HuH-7 (cell line): ENCODE data around the gene CPED1.
"Not testable (repeated sequence)": the region's sequence is repeated elsewhere in the genome, so short reads cannot be mapped to it uniquely, and the experiment has no call there.

Experiments used
- DNase-seq: peaks from one replicate; pipeline ENCODE4 v3.0.0; 2011; ENCODE audit warnings: low spot score

The CPED1 gene

DNA sequence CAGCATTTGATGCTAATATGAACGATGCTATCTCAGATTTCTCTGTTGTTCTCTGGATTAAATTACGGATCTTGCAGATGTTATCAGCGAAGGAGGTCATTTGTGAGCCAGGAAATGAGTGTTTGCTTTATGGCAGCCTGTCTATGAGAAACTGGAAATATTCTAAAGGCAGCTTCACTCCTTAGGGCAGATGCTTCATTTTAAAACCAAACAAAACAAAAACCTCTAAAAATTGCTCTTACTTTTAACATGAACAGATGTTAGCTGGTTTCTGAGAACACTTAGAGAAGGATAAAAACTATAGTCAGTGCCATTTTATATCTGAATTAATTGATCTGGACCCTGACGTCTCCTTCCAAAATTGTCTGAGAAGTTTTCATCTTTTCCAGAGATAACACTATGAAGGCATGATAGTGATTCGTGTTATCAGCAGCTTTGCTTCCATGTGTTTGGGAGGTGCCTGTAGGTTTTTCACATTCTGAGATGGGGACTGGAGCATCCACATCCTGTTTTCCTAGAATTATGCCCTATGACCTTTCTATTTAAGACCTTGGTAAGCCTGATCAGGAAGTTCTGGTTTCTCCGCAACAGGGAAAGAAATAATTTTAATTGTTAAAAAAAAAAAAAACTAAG lies 53.1 kb downstream of the CPED1 start:
- no peak for DNase-seq

DNA sequence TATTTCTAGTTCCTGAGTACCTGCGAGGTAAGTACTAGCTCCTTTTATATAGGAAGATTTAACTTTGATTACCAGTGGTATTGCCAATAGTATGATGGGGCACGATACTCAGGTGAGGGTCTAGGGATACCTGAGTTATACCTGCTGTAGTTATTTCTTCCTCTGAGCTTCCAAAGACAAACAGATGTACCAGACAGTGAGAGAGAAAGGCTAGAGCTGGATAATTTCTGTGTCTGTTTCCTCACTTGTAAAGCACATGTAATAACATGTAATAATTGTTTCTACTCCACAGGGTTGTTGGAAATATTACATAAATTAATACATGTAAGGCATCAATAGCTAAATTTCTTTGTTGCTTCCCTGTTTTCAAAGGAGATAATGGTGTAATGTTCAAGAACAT lies 53.7 kb downstream of the CPED1 start:
- DNase-seq = no peak

DNA sequence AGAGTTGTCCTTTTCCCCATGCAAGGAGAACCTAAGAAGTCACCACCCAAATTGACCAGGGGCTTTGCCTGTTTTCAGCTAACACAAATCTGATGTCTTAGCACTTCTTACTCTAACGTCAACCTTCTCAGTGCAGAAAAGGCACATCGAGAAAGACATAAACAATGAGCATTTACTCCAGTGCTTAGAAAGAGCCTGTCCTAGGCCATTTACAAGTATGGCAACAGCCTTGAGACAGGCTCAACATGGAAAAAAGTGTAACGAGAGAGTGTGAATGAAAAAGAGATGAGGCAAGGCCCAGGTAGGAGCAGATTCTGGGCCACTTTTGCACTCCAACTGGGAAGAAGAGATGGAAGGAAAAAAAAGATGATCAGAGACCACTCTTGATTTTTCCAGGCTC lies 54.4 kb downstream of the CPED1 start:
- DNase-seq = no peak

DNA sequence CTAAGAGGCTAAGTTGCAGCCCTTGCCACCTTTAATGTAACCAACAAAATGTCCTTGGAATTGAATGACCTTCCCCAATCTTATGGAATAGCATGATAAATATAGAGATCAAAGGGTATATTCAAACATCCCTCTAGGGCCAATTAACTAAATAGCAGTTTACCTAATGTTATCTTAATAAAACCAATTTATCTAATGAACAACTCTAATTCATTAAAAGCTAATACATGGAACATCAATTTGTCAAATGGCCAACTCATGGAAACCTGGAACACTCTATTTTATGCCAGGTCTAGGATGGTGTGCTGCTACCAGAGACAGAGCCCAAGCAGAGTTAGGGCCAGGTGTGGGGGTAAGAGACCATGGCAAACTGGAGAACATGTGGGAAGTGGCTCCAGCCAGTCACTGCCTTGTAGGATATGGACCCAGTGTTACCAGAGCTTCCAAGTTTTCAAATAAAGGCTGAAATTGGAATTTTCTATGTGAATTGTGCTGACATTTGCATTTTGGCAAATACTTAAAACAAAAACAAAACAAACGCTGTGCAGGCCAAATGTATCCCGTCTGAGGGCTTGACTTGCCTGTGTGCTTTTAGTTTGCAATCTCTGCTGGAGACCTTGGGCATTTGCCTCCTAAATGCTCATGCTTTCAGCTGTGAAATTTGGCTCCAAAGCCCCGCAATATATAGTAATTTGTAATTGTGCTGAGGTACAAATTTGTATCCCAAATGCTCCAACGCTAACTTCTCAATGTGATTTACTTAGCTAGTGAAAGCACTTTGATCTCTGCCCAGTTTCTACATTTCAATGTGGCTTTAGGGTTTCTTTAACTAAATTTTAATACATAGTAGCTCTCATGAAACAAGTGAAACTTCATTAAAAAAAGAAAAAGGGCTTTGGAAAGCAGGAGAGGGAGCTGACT lies 55.1 kb downstream of the CPED1 start:
- DNase-seq = no peak

DNA sequence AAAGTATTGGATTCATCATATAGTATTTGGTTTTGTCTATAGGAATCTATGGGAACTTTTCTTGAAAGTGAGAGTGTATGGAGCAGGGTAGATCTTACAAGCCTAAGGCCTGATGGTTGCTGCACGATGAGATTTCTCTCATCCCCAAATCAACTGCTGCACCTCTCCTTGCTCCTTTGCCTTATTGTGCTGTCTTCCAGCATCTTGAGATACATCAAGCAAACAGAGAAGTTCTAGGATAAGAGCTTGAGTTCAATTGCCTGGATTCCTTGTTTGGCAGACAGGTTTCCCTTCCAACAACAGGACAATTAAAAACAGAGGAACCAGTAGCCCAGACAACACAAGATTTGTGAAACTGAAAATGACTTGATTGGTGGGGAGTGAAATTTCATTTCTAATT lies 56.6 kb downstream of the CPED1 start:
- no peak for DNase-seq

DNA sequence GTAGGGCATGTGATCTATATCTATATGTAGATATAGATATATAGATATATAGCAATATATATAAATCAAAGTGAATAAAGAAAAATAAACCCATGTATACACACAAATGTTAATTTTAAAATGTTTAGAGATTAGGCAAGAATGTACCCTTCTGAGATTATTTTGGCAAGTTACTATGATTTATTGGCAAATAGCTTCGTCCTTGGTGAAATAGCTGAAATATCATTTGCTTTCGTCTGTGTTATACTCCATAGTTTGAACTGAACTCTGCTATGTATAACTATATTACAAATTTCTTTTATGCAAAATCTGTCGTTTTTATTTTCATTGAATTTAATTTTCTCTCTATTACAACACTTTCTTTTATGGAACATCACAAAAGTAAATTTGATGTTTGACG lies 57.5 kb downstream of the CPED1 start:
- no peak for DNase-seq

DNA sequence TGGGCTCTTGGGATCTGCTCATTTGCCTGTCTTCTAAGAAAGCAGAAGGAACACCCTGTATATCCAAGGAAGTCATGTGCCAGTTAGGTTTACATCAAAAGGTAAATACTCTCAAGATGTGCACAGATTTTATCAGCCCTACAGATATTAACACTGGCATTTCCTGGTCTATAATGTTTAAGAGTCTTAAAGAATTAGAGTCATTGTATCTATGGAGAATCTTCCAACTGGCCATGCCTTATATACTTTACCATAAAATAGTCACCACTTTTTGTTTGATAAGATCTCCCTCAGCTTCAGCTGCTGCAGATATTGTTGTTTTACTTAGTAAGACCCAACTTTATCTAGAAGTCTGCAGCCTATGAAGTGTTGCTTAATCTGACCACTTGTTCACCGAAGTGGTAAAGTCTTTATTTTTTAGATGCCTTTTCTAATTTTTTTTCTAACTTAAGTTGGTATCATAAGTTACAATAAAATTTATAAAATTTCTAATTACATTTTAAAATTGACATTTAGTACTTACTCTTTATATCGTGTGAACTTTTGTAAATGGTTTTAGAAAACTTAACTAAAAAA lies 58.5 kb downstream of the CPED1 start:
- DNase-seq = no peak

DNA sequence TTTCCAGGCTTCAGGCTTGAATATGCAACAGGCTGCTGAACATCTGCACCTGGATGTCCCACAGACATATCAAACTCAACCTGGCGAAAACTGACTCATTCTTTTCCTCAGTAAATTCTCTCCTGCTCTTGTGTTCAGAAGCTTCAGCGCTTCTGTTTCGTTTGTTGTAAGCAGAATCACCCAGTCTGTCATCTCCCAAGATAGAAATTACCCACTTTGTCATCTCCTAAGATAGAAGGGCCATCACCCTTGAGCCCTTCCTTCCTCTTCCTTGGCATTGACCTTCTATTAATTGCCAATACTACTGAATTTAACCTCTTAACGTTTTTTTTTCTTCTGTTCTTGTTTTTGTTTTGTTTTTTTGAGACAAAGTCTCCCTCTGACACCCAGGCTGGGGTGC lies 59.7 kb downstream of the CPED1 start:
- no peak for DNase-seq

DNA sequence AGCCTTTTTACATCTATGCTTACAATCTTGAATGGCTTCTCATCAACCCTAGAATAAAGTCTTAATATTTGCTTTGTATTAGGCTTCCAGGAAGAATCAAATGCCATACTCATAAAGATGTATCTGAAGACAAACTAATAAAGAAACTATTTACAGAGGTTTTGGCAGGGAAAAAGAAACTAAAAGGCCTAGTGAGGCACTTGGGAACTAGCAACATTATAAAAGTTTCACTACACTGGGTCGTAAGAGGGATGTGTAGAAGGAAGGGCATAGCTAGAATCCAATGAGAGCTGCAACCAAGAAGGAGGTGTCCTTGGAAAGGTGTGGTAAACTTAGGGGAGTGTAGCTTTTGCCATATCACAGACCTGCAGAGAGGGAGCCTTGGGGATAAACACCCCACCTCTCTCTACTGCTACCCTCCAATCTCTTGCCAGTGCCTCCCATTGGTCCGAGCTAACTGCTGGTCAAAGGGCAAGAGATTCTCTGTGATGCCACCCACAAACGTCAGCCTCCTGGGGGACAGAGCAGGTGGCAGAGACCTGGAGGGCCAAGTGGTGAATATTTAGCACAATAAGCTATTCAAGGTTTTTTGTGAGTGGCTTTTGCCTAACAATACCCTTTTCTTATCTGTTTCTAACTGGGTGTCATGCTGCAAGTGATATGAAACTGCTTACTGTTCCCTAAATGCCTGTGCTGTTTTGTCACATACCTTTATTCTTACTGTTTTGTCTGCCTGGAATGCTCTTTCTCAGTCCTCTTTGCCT lies 60.7 kb downstream of the CPED1 start:
- DNase-seq = no peak

DNA sequence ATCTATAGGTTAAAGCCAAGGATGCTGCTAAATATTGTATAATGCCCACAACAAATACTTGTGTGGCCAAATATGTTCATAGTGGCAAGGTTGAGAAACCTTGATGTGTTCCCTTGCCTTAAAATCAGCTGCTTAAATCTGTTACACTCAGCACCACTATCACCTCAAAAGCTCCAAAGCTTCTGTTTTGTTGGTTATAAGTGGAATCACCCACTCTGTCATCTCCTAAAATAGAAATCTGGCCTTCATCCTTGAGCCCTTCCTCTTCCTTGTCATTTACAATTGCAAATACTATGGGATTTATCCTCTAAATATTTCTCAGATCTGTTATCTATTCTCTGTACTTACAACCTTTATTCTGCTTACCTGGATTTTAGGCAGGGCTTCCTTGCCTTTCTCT lies 61.4 kb downstream of the CPED1 start:
- no peak for DNase-seq

DNA sequence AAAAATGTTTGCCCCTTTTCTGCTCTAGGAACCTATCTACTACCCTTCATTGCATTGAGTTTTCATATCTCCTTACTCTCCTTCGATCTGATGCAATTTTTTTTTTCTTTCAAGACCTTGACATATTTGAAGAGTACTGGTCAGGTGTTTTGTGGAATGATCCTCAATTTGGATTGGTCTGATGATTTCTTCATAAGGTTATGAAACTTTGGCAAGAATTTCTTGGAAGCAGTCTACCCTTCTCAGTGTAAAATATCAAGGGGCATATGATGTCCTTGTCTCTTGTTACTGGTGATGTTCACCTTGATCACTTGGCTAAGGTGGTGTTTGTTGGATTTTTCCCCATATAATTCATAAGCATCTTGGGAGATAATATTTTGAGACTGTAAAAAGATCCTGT lies 64.7 kb downstream of the CPED1 start:
- DNase-seq = no peak

DNA sequence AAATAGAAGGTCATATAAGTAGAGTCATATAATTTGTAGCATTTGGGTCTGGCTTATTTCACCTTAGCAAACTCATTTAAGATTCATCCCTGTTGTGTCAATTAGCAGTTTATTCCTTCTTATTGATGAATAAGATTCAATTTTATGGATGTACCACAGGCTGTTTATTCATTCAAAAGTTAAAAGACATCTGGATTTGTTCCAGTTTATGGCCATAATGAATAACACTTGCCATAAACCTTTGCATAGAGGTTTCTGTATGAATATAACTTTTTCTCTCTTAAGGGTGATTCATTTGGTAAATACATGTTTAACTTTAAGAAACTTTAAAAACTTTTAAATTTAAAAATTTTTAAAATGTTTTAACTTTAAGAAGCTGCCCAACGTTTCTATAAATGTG lies 66.4 kb downstream of the CPED1 start:
- no peak for DNase-seq

DNA sequence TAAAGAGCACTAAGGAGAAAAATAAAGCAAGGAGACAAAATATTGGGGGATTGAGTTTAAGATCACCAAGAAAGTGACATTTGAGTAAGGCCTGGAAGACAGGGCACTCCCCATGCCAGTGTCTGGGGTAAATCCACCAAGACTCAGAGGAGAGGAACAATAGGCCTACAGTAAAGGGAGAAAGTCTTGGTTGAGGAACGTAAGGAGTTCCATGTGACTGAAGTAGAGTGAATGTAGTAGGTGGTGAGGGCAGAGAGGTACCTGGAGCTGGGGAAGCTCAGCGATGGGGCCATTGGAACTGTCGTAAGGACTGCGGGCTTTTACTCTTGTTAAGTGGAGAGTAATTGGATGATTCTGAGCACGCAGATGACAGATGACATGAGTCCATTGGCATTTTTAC lies 69.4 kb downstream of the CPED1 start:
- DNase-seq = no peak

DNA sequence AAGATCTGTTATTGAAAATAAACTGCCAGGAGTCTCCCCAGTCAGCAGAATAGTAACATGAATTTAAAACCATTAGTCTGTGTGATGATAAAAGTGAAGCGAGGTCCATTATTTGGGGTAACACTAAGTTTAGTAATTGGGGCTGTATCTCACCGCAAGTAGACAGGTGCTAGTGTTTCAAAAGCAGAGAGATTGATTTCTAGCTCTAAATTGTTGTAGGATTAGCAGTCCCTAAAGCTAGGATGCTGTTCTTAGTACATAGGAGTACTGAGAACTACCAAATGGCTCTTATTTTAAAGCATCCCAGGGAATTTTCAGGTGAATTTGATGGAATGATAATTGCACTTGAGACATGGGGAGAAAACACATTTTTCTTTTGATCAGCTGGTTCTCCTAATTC lies 70.5 kb downstream of the CPED1 start:
- DNase-seq = no peak

DNA sequence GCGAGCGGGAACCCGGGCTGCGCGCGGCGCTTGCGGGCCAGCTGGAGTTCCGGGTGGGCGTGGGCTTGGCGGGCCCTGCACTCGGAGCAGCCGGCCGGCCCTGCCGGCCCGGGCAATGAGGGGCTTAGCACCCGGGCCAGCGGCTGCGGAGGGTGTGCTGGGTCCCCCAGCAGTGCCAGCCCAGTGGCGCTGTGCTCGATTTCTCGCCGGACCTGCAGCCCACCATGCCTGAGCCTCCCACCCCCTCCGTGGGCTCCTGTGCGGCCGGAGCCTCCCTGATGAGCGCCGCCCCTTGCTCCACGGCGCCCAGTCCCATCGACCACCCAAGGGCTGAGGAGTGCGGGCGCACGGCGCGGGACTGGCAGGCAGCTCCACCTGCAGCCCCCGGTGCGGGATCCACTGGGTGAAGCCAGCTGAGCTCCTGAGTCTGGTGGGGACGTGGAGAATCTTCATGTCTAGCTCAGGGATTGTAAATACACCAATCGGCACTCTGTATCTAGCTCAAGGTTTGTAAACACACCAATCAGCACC lies 71.5 kb downstream of the CPED1 start:
- DNase-seq = not testable (repeated sequence)

DNA sequence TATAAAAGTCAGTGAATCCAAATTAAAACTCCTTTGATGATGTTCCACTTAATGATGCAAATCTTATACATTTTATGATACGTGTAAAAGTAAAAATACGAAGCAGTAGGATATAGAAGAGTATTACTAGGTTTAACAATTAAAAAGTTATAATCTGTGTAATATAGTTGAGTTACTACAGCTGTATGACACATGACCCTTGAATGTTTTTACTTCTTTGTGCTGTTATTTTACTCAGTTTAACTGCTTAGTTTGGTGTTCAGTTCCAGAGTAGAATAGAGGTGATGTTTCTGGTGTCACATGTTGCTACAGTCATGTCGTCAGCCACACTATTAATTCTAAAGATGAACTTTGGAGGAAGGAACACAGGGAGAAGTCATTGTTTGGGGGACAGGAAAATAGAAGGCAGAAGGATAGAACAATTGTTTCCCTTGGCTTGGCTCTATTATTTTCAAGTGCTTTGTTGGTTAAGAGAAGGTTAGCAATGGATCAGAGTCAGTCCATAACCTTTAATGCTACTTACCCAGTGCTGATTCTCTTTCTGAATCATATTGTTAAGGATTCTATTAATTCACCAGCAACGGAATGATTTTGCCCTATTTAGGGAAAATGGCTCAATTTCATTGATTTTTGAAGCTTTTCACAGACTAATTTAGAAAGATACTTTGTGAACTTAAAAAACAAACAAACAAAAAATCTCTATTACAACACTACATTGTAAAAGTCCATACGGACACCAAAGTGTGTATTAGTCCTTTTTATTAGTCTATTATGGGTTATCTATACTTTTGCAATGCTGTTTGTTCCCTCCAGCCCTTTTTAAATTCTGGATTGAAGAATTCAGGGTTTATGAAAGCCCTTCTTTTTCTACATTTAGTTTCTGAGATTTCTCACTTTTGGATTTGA lies 73.4 kb downstream of the CPED1 start:
- no peak for DNase-seq

DNA sequence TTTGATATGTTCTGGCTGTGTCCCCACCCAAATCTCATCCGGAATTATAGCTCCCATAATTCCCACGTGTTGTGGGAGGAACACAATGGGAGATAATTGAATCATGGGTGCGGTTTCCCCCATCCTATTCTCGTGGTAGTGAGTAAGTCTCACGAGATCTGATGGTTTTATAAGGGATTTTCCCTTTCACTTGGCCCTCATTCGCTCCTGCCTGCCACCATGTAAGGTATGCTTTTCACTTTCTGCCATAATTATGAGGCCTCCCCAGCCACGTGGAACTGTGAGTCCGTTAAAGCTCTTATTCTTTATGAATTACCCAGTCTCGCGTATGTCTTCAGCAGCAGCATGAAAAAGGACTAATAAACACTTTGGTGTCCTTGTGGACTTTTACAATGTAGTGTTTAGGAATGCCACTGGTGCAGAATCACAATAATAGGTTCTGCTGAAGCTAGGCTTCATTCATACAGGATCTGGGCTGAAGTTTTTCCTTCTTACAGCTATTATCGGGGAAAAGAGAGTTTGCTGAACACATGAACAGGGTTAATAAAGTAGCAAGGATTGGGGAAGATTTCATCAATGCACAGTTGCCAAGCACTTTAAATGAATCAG lies 74.3 kb downstream of the CPED1 start:
- no peak for DNase-seq

DNA sequence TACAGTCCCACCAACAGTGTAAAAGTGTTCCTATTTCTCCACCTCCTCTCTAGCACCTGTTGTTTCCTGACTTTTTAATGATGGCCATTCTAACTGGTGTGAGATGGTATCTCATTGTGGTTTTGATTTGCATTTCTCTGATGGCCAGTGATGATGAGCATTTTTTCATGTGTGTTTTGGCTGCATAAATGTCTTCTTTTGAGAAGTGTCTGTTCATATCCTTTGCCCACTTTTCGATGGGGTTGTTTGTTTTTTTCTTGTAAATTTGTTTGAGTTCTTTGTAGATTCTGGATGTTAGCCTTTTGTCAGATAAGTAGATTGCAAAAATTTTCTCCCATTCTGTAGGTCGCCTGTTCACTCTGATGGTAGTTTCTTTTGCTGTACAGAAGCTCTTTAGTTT lies 79.2 kb downstream of the CPED1 start:
- not testable (repeated sequence) for DNase-seq

DNA sequence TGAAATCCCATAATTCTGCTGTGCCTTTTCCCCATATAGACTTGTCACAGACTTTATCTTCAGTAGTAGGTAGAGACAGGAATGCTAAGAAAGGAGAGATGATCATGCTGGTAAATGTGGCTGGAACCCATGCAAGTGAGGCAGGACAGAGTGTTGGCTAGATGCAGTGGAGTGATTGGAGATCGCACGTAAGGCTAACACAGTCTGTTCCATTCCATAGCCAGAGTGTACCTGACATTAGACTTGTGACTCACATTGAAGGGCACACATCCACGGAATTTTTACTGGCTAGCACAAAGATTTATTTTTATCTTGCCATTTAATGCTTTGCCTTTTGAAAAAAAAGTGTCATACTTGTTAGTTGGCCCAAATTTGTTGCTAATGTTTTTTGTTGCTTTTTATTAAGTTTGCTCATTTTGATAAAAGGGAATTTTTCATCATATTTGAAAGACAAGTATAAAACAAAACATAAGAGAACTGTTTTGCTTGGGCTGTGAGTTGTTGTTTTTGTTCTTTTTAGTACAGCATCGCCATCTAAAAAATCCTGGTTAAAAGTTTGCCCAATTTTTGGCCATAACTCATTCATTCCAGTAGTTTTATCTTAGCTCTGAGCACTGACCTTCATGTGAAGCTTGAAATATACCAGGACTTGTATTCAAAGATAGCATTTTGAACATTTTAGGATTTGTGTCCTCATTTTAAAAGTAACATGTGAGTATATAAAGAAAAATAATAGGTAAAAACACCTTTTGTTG lies 81.0 kb downstream of the CPED1 start:
- DNase-seq = no peak

DNA sequence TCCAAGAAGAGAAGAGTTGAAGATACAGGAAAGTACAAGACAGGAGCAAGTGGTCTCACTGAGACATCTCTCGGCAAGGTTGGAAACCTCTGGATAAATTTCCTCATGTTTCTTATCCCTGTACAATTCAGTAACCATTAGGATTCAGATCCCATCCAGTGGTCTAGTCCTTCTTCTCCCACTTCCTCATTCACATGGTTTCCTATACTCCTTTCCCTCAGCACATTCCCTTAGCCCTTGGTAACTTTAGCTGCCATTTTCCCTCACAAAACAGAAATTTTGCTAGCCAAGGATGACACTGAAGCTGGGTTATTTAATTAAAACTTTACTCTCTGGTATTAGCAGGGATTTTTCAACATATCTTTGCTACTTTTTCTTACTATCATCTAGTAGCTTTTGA lies 82.6 kb downstream of the CPED1 start:
- no peak for DNase-seq
